C4-2B (cell line): Measurements from ENCODE around the gene SLC29A2.

ENCODE experiments used
- H3K27ac ChIP-seq: fragments of 450-650 bp; 2 replicates; pipeline ENCODE4 v1.5.1; 2017
- ZFX ChIP-seq: fragments of 450-650 bp; IDR thresholded peaks from 2 replicates; pipeline ENCODE4 v1.6.1; 2017
- TF ChIP-seq, protein P1 (sequence below): fragments of 450-650 bp; conservative IDR thresholded peaks from 2 replicates; pipeline ENCODE4 v1.5.1; 2017; ENCODE audit warnings: mild to moderate bottlenecking

Gene SLC29A2

DNA sequence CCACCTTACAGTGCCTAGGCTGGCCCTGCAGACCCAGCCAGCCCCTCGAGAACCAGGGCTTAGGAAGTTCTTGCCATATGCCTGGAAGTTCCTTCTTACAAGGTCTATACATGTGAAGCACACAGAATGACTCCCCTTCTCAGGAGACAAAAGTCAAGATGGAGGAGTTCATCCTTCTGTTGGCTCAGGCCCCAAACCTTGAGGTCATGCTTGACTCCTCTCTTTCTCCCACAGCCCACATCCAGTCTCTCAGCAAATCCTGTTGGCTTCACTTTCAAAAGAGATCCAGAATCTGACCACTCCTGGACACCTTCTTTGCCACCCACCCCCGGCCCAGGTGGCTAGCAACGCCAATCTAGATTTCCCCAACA lies 53.0 kb downstream of the SLC29A2 start:
- no peak overlapping the region for H3K27ac ChIP-seq
- TF ChIP-seq ZFX = no peak
- TF ChIP-seq, protein P1, sequence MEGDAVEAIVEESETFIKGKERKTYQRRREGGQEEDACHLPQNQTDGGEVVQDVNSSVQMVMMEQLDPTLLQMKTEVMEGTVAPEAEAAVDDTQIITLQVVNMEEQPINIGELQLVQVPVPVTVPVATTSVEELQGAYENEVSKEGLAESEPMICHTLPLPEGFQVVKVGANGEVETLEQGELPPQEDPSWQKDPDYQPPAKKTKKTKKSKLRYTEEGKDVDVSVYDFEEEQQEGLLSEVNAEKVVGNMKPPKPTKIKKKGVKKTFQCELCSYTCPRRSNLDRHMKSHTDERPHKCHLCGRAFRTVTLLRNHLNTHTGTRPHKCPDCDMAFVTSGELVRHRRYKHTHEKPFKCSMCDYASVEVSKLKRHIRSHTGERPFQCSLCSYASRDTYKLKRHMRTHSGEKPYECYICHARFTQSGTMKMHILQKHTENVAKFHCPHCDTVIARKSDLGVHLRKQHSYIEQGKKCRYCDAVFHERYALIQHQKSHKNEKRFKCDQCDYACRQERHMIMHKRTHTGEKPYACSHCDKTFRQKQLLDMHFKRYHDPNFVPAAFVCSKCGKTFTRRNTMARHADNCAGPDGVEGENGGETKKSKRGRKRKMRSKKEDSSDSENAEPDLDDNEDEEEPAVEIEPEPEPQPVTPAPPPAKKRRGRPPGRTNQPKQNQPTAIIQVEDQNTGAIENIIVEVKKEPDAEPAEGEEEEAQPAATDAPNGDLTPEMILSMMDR = no peak

DNA sequence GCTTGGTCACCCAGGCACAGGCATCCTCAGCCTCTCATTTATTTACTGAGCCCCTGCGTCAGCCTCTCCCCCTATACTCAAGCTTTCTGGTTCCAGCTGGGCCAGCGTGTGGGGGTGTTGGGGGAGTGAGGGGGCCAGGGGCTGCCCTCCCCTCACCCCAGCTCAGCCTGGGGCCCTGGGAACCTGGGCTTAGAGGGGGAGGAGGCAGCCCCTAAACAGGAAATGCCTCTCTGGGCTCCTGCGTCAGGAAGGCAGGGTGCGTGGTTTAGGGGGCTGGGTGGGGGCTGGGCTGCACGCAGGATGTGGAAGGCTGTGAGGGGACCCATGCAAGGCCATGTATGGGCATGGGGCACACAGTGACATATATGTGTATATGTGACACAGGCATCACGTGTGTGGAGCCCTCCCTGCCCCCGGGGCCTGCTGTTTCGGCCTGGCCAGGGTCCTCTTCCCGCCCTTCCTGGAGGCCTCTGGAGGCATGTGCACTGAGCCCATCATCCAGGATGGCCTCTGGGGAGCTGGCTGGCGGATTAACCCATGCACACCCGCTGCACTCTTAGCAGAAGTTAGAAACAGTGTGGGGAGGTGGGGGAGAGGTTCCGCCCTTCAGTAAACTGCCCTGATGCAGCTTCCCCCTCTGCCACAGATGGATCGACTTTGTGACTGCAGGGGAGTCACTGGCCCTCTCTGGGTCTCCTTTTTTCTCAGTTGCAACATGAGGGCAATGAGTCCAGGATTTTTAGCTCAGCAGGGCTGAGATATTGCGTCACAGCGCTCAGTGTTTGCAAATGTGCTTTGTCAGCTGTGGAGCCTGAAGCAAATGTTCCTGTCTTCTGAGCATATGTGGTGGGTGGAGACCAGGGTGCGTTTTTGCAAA lies 53.6 kb downstream of the SLC29A2 start:
- no peak overlapping the region for H3K27ac ChIP-seq
- no peak for TF ChIP-seq ZFX
- TF ChIP-seq, protein P1 = no peak

DNA sequence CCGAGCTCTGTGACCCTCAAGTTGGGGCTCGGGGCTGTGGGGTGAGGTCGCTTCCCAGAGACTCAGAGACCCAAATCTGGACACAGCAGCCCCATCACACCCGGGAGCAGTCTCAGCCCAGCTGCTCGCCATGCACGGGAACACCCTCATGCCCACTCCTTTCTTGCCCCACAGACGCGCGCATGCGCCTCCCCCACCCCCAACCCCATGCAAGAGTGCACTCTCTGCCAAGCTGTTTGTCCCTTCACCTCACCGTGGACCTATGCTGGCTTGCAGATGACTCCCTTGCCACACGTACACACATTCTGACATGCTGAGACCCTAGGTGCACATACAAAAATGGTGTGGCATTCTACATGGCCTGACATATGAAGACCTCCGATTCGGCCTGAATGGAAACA lies 54.2 kb downstream of the SLC29A2 start:
- no peak overlapping the region for H3K27ac ChIP-seq

GRCh38 chr11:66316849-66317251 lies 54.7 kb downstream of the SLC29A2 start, which contains the start of gene CD248:
TSS of gene CD248 (minus strand) at chr11:66317044. CDS start at chr11:66317027, 17 bp downstream.
- no peak within 1 kb of the TSS for H3K27ac ChIP-seq
- TF ChIP-seq ZFX = no peak
- TF ChIP-seq, protein P1 = no peak

More for the DNA sequence above, 54.2 kb downstream of the SLC29A2 start:
- no peak for TF ChIP-seq ZFX
- TF ChIP-seq, protein P1 = no peak

- TF ChIP-seq, protein P1 = no peak
- TF ChIP-seq ZFX = no peak
- H3K27ac ChIP-seq = no peak overlapping the region
These were observed 55.4 kb downstream of the SLC29A2 start for GRCh38 chr11:66315921-66316811.

- no peak for TF ChIP-seq ZFX
- TF ChIP-seq, protein P1 = no peak
- no peak overlapping the region for H3K27ac ChIP-seq
These were observed 56.1 kb downstream of the SLC29A2 start for GRCh38 chr11:66315498-66315885.
